Activated T-helper 9 cell treated with anti-CD3 and anti-CD28 coated beads, Interleukin-2, amount 50 U/mL, for 16 hours (primary cell): ENCODE data around the gene ABL2.

Experiments
- DNase-seq: peaks from one replicate; pipeline ENCODE4 v3.0.0-alpha.2; 2020; ENCODE audit warnings: low read depth

The ABL2 gene

GRCh38 chr1:179091691-179092165 is 137.7 kb downstream of the ABL2 start:
- DNase-seq = no peak

GRCh38 chr1:179090923-179091322 is 138.6 kb downstream of the ABL2 start:
- no peak for DNase-seq

GRCh38 chr1:179090522-179090921 is 139.0 kb downstream of the ABL2 start:
- no peak for DNase-seq

GRCh38 chr1:179089827-179090482 is 139.5 kb downstream of the ABL2 start:
- no peak for DNase-seq

- DNase-seq = no peak
Measured at GRCh38 chr1:179087665-179088064, 141.8 kb downstream of the ABL2 start.

- DNase-seq = no peak
Measured at GRCh38 chr1:179083533-179083932, 145.9 kb downstream of the ABL2 start.

- no peak for DNase-seq
Measured at GRCh38 chr1:179082999-179083335, 146.5 kb downstream of the ABL2 start.

GRCh38 chr1:179082333-179082998 is 147.0 kb downstream of the ABL2 start:
- DNase-seq = peak; percentile 8

- DNase-seq = peak; percentile 66
Measured at GRCh38 chr1:179081687-179082332, 147.7 kb downstream of the ABL2 start, which contains the start of gene TOR3A. Gene TOR3A, plus strand, starts transcription at chr1:179082070. Its CDS starts 59 bp downstream, at chr1:179082129.

- DNase-seq = peak; percentile 26
Measured at GRCh38 chr1:179080866-179081686, 148.4 kb downstream of the ABL2 start.

- DNase-seq = no peak
Measured at GRCh38 chr1:179079113-179079761, 150.2 kb downstream of the ABL2 start.

- no peak for DNase-seq
Measured at GRCh38 chr1:179077396-179077795, 152.1 kb downstream of the ABL2 start.

GRCh38 chr1:179066471-179066870 is 163.0 kb downstream of the ABL2 start:
- no peak for DNase-seq

- no peak for DNase-seq
Measured at GRCh38 chr1:179061360-179062282, 167.9 kb downstream of the ABL2 start.

- DNase-seq = no peak
Measured at GRCh38 chr1:179058487-179059483, 170.7 kb downstream of the ABL2 start.

GRCh38 chr1:179055937-179056336 is 173.5 kb downstream of the ABL2 start:
- no peak for DNase-seq

- DNase-seq = no peak
Measured at GRCh38 chr1:179053486-179053885, 176.0 kb downstream of the ABL2 start.

- DNase-seq = no peak
Measured at GRCh38 chr1:179052776-179053175, 176.7 kb downstream of the ABL2 start.
